ENCODE data around the gene SRGN. TPM values are rescaled to one million over a fixed set of nuclear protein-coding genes. Genes with fewer than 3 reads are reported as not detected.
A peak's percentile ranks its signal among the peaks of the same experiment; 100 is the strongest.

SRGN gene
- total RNA-seq, 6 experiments from 2014 or later, result 128 to 471 (median 424) TPM

DNA sequence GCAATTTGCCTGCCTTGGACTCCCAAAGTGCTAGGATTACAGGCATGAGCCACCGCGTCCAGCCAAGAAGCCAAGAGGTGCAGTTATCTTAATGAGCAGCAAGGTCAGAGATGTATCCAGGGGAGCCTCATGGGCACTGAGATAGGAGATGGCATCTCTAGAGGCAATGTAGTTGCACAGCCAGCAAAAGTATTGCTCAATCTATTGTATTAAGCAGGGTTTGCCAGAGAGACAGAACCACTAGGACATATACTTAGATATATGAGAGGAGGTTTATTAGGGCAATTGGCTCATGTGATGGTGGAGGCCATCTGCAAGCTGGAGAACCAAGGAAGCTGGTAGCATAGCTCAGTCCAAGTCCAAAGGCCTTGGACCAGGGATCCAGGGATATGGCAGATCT, 19.8 kb downstream of the SRGN start:
- TF ChIP-seq CTCF (IDR thresholded peaks at IDR 0.05), result no peak
- Mint-ChIP-seq H3K4me3 (no peak overlapping the region), H3K36me3 (ENCODE audit: low read depth) (peaks cover 16% of the 10 kb centered on the region; the same call in 1 of the 2 replicates), H3K27me3 (ENCODE audit: insufficient read depth) (peaks cover 8% of the 10 kb centered on the region), H3K9me3 (no peaks in the 10 kb centered on the region), H3K27ac (no peak overlapping the region), H3K4me1 (ENCODE audit: low read depth) (peaks cover under 1% of the 10 kb centered on the region; the same call in 1 of the 2 replicates)
- DNase-seq, result no peak

GRCh38 chr10:69119896-69120295, 32.0 kb downstream of the SRGN start:
- Mint-ChIP-seq H3K9me3 (no peaks in the 10 kb centered on the region), H3K4me1 (ENCODE audit: low read depth) (peaks cover 17% of the 10 kb centered on the region), H3K27me3 (ENCODE audit: insufficient read depth) (peaks cover 12% of the 10 kb centered on the region), H3K27ac (no peak overlapping the region), H3K36me3 (ENCODE audit: low read depth) (no peaks in the 10 kb centered on the region), H3K4me3 (no peak overlapping the region)
- no peak for DNase-seq
- TF ChIP-seq CTCF (IDR thresholded peaks at IDR 0.05), result no peak

DNA sequence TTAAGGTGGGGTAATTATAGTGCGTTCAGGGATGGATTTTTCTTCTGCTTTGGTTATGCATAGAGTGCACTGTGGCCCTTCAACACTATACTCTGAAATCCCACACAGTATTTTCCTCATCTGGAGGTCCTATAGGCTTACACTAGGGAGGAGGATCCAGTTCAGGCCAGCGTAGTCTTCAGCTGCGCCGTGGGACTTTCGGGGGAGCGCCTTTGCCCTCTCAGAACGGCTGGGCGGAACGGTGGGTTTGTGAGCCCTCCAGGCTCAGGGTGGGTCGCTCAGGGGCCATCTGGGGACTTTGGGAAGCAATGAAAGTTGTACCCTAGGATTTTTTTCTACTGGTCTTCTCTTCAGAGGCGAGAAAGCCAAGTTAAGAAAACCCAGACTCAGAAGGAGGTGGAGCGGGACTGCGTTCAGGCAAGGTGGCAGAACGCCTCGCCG, 35.4 kb downstream of the SRGN start:
- H3K9me3 Mint-ChIP-seq, result no peaks in the 10 kb centered on the region
- DNase-seq, result peak; percentile 52
- peak; percentile 62 for TF ChIP-seq CTCF (IDR thresholded peaks at IDR 0.05)
- H3K36me3 Mint-ChIP-seq (ENCODE audit: low read depth), result no peaks in the 10 kb centered on the region
- H3K4me3 Mint-ChIP-seq, result peak overlapping the region; percentile 97
- peaks cover 4% of the 10 kb centered on the region for H3K27me3 Mint-ChIP-seq (ENCODE audit: insufficient read depth)
- peaks cover 30% of the 10 kb centered on the region for H3K4me1 Mint-ChIP-seq (ENCODE audit: low read depth)
- H3K27ac Mint-ChIP-seq, result peak overlapping the region; percentile 99

- H3K4me3 Mint-ChIP-seq, result peak within 1 kb of the TSS; percentile 97
- DNase-seq, result peak; percentile 95
- H3K27ac Mint-ChIP-seq, result peak within 1 kb of the TSS; percentile 99
These were observed 36.1 kb downstream of the SRGN start, which contains the start of gene VPS26A for GRCh38 chr10:69123747-69124562. Gene VPS26A, plus strand, starts transcription at chr10:69124178. Its CDS starts 100 bp downstream, at chr10:69124278.

More at GRCh38 chr10:69123747-69124562, 36.1 kb downstream of the SRGN start, which contains the start of gene VPS26A:
- Mint-ChIP-seq H3K27me3 (ENCODE audit: insufficient read depth) (peaks cover 4% of the 10 kb centered on the region), H3K9me3 (no peaks in the 10 kb centered on the region), H3K36me3 (ENCODE audit: low read depth) (no peaks in the 10 kb centered on the region), H3K4me1 (ENCODE audit: low read depth) (peaks cover 31% of the 10 kb centered on the region)
- peak; percentile 39 for TF ChIP-seq CTCF (IDR thresholded peaks at IDR 0.05)
